Hepatocyte (in vitro differentiated cells): ENCODE data around the gene PDS5A.

Experiments used
- EZH2 ChIP-seq: fragments of 200-600 bp; sonication (generic); IDR thresholded peaks from 2 replicates; pipeline ENCODE4 v1.6.1; 2016; ENCODE audit warnings: antibody characterized with exemption, mild to moderate bottlenecking, borderline replicate concordance
- EZH2phosphoT487 ChIP-seq: fragments of 200-600 bp; sonication (generic); IDR thresholded peaks from one replicate; pipeline ENCODE4 v1.6.1; 2018; ENCODE audit warnings: antibody characterized with exemption, mild to moderate bottlenecking, low read depth, moderate library complexity; ENCODE audit not compliant: unreplicated experiment, severe bottlenecking
- TF ChIP-seq, protein P1 (sequence below): fragments of 200-600 bp; sonication (generic); IDR thresholded peaks from 2 replicates; pipeline ENCODE4 v1.5.1; 2016; ENCODE audit warnings: antibody characterized with exemption, mild to moderate bottlenecking; ENCODE audit not compliant: poor library complexity

DNA sequence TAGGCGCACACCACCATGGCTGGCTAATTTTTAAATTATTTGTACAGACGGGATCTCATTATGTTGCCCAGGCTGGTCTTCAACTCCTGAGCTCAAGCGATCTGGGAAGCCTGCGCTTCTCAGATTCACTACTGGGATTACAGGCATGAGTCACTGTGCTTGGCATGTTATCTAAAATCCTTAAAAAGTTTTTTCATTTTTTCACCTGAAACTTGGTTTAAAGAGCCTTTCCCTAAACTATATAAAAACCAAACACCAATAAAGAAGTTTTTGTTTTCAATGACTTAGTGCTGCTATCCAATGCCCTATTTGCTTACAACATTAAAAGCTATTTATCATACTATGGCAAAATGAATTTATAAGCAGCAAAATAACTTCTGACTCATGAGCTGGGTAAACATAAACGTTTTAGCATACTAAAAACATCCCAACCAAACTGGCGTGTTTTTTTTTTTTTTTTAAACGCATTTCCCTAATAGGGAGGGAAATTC, 151.9 kb downstream of the PDS5A start:
- TF ChIP-seq, protein P1, sequence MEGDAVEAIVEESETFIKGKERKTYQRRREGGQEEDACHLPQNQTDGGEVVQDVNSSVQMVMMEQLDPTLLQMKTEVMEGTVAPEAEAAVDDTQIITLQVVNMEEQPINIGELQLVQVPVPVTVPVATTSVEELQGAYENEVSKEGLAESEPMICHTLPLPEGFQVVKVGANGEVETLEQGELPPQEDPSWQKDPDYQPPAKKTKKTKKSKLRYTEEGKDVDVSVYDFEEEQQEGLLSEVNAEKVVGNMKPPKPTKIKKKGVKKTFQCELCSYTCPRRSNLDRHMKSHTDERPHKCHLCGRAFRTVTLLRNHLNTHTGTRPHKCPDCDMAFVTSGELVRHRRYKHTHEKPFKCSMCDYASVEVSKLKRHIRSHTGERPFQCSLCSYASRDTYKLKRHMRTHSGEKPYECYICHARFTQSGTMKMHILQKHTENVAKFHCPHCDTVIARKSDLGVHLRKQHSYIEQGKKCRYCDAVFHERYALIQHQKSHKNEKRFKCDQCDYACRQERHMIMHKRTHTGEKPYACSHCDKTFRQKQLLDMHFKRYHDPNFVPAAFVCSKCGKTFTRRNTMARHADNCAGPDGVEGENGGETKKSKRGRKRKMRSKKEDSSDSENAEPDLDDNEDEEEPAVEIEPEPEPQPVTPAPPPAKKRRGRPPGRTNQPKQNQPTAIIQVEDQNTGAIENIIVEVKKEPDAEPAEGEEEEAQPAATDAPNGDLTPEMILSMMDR = no peak
- TF ChIP-seq EZH2phosphoT487 = no peak
- TF ChIP-seq EZH2 = no peak
